Skeletal muscle tissue (tissue), 4 donors: Measurements from ENCODE around the gene PRM3. TPM values are rescaled to one million over a fixed set of nuclear protein-coding genes. Genes with fewer than 3 reads are reported as not detected.

Experiments
- H3K27ac ChIP-seq: one replicate; pipeline ENCODE4 v1.7.0; 2013; ENCODE audit warnings: mild to moderate bottlenecking, low read depth, low read length, inconsistent platforms
- H3K27me3 ChIP-seq, 3 donors: one replicate each; pipeline ENCODE4 v1.7.0; 2013; ENCODE audit warnings: low read length in 3 of 3; ENCODE audit not compliant: control insufficient read depth in 3 of 3, insufficient read depth in 3 of 3
- H3K36me3 ChIP-seq, 3 donors: one replicate each; pipeline ENCODE4 v1.7.0; 2013; ENCODE audit warnings: low read length in 3 of 3; ENCODE audit not compliant: control insufficient read depth in 3 of 3, insufficient read depth in 3 of 3
- H3K4me1 ChIP-seq, 3 donors: one replicate each; pipeline ENCODE4 v1.7.0; 2013; ENCODE audit warnings: low read length in 3 of 3, mild to moderate bottlenecking in 3 of 3; ENCODE audit not compliant: control insufficient read depth in 3 of 3, insufficient read depth in 3 of 3
- H3K4me3 ChIP-seq, 3 donors: one replicate each; pipeline ENCODE4 v1.7.0; 2013; ENCODE audit warnings: low read length in 3 of 3
- H3K9ac ChIP-seq, 3 donors: one replicate each; pipeline ENCODE4 v1.7.0; 2013; ENCODE audit warnings: low read length in 3 of 3, mild to moderate bottlenecking in 3 of 3, moderate library complexity in 2 of 3, low read depth in 1 of 3
- H3K9me3 ChIP-seq, 3 donors: one replicate each; pipeline ENCODE4 v1.7.0; 2013; ENCODE audit warnings: low read length in 3 of 3; ENCODE audit not compliant: control insufficient read depth in 3 of 3
- total RNA-seq: library from RNA; depleted of rRNA; stranded (reverse); fragments of >200 nt; gene quantifications from one replicate; pipeline ENCODE4 v1.2.3, GENCODE V29; 2014
- donor health status: Osteomylitis.

The PRM3 gene, protein sequence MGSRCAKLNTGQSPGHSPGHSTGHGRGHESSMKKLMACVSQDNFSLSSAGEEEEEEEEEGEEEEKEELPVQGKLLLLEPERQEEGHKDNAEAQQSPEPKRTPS
- not detected for total RNA-seq

DNA sequence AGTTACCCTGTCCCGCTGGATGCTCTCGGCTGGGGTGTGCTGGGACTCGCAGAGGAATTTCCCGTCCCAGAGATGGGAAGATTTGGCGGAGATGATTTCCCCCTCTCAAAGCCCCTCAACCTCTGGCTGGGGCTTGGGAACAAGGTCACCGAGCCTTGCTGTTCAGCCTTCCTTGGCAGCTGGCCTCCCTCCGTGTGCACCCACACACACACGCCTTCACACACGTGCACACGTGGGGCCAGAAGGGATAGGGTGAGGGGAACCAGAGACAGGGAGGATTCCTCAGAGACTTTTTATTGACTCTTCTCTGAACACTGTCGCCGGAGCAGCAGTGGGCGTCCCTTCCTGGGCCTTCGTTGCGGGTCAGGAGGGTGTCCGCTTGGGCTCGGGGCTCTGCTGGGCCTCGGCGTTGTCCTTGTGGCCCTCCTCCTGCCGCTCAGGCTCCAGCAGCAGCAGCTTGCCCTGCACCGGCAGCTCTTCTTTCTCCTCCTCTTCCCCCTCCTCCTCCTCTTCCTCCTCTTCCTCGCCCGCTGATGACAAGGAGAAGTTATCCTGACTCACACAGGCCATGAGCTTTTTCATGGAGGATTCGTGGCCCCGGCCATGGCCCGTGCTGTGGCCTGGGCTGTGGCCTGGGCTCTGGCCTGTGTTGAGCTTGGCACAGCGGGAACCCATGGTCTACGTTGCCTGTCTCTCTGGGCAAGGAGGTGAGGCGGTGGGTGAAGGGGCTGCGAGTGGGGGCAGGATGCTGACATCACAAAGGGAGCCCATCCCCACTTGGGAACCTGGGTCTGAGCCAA is at the start of gene PRM3:
TSS of gene PRM3 (minus strand) at position 709 of the 800 bp plus-strand sequence. CDS start at position 675, 34 bp downstream.
- no peaks in the 10 kb centered on the region for H3K9me3 ChIP-seq
- no peaks in the 10 kb centered on the region for H3K4me1 ChIP-seq
- H3K4me3 ChIP-seq: no peak within 1 kb of the TSS
- H3K27ac ChIP-seq: no peak within 1 kb of the TSS
- H3K27me3 ChIP-seq: peaks cover 0 to 5% (median 0%) of the 10 kb centered on the region in 3 donors
- no peak within 1 kb of the TSS for H3K9ac ChIP-seq
- H3K36me3 ChIP-seq: no peaks in the 10 kb centered on the region

DNA sequence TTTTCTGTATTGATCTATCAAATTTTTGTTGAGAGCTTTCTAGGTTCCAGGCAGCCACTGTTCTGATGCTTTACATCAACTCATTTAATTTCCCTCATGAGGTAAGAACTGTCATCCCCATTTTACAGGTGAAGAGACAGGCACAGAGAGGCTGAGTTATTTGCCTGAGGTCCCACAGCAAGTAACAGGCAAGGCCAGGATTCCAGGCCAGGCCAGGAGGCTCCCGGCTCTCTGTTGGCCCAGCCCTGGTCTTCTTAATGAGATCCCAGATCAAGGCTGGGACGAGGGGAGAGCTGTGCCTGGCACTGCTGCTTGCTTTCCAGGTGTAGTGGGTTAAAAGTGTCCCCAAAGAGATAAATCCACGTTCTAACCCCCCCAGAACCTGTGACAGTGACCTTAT is 49.4 kb upstream of the PRM3 start:
- Histone ChIP-seq H3K27me3 (no peaks in the 10 kb centered on the region), H3K4me3 (no peak overlapping the region), H3K4me1 (peaks cover 4 to 11% (median 10%) of the 10 kb centered on the region in 3 donors), H3K36me3 (no peaks in the 10 kb centered on the region), H3K27ac (no peak overlapping the region), H3K9me3 (no peaks in the 10 kb centered on the region), H3K9ac (no peak overlapping the region)

DNA sequence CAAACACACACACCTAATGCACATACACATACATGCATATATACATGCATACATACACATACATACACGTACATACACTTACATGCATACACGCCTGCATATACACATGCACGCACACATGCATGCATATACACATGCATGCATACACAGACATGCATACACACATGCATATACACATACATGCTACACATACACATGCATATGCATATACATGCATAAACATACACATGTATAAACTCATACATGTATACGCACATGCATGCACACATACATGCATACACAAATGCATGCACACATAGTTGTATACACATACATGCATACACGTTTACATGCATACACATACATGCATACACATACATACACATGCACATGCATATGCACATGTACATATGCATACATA is 48.2 kb upstream of the PRM3 start:
- H3K9ac ChIP-seq: no peak overlapping the region
- H3K36me3 ChIP-seq: no peaks in the 10 kb centered on the region
- no peaks in the 10 kb centered on the region for H3K9me3 ChIP-seq
- H3K4me1 ChIP-seq: peaks cover 4 to 11% (median 7%) of the 10 kb centered on the region in 3 donors
- H3K27me3 ChIP-seq: peaks cover 0 to under 1% (median 0%) of the 10 kb centered on the region in 3 donors
- no peak overlapping the region for H3K27ac ChIP-seq
- no peak overlapping the region for H3K4me3 ChIP-seq

DNA sequence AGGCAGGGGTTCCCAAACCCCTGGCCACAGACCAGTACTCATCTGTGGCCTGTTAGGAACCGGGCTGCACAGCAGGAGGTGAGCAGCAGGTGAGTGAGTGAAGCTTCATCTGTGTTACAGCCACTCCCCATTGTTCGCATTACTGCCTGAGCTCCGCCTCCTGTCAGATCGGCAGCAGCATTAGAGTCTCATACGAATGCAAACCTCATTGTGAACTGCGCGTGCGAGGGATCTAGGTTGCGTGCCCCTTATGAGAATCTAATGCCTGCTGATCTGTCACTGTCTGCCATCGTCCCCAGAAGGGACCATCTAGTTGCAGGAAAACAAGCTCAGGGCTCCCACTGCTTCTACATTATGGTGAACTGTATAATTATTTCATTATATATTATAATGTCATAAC is 46.7 kb upstream of the PRM3 start:
- H3K9ac ChIP-seq: no peak overlapping the region
- H3K27me3 ChIP-seq: peaks cover 0 to 7% (median 0%) of the 10 kb centered on the region in 3 donors
- no peaks in the 10 kb centered on the region for H3K9me3 ChIP-seq

DNA sequence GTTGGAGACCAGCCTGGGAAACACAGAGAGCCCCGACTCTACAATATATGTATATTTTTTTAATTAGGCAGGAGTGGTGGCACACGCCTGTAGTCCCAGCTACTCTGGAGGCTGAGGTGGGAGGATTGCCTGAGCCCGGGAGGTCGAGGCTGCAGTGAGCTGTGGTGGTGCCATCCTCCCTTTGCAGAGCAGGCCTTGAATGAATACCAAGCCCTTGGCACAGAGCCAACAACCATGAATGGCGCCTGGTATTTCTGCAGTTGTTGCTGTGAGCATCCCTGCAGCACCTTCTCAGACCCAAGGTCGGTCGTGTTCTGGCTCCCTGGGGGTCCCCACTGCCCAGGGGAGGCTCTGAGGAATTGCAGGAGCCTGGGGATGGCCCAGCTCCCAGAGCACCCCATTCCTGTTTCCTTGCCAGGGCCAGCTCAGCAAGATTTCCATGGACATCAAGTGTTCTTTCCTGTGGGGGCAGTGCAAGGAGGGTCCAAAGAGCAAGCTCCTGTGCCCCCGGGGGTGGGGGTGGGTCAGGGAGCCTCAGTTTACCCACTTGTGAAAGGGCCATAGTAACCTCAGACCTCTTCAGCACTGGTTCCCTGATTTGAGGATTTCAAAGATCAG is 46.2 kb upstream of the PRM3 start:
- Histone ChIP-seq H3K36me3 (no peaks in the 10 kb centered on the region), H3K4me3 (no peak overlapping the region), H3K27me3 (peaks cover 0 to 7% (median 0%) of the 10 kb centered on the region in 3 donors), H3K9ac (no peak overlapping the region), H3K27ac (no peak overlapping the region), H3K4me1 (no peaks in the 10 kb centered on the region), H3K9me3 (no peaks in the 10 kb centered on the region)

More for the DNA sequence above, 46.7 kb upstream of the PRM3 start:
- Histone ChIP-seq H3K4me3 (no peak overlapping the region), H3K4me1 (no peaks in the 10 kb centered on the region), H3K36me3 (no peaks in the 10 kb centered on the region), H3K27ac (no peak overlapping the region)

DNA sequence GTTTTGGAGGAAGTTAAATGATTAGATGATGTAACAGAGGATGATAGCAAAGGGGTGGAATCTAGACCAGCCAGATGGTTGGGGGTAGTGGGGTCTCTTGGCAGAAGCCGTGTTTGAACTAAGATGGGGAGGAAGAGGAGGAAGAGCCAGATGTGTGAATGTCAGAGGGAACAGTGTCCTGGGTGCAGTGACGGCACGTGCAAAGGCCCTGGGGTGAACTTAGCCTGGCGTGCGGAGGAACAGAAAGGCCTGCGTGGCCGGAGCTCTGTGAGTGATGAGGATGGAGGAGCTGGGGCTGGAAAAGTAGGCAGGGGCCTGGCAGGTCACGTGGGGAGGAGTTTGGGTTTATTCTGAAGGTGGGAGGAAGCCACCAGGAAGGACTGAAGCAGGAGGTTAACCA is 45.4 kb upstream of the PRM3 start:
- Histone ChIP-seq H3K27ac (no peak overlapping the region), H3K9ac (no peak overlapping the region), H3K27me3 (peaks cover 0 to 7% (median 0%) of the 10 kb centered on the region in 3 donors), H3K4me1 (no peaks in the 10 kb centered on the region), H3K36me3 (no peaks in the 10 kb centered on the region), H3K9me3 (no peaks in the 10 kb centered on the region), H3K4me3 (no peak overlapping the region)

DNA sequence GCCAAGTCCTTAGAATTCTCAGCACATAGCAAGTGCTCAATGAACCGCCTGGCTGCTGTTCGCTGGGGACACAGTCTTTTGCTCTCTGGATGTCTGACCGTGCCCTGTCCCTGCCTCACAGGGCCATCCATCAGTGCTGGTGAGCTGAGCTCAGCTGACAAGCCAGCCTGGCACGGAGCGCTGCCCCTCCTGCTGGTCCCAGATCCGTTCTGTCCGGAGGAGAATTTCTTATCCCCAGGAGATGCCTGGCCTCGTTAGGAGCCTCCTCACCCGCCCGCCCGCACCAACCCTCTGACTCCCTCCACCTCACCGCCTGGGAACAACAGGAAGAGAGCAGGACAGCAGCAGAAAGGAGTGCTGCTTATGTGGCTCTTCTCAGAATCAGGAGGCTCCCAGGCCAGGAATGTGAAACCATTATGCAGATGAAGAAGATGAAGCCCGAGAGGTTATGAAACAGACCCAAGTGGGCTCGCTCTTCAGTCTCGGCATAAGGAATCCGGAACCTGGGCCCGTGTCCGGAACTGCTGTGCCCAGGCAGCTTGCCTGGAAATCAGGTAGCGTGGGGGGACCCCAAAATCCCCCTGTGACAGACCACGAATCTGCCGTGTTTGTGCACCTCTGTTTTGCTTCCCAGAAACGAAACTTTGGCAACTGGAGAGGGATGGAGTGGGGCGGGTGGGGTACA is 43.0 kb upstream of the PRM3 start:
- Histone ChIP-seq H3K36me3 (no peaks in the 10 kb centered on the region), H3K27me3 (peaks cover 0 to 7% (median 0%) of the 10 kb centered on the region in 3 donors), H3K27ac (no peak overlapping the region), H3K9me3 (no peaks in the 10 kb centered on the region), H3K4me1 (peaks cover 0 to 3% (median 0%) of the 10 kb centered on the region in 3 donors), H3K4me3 (no peak overlapping the region), H3K9ac (no peak overlapping the region)

DNA sequence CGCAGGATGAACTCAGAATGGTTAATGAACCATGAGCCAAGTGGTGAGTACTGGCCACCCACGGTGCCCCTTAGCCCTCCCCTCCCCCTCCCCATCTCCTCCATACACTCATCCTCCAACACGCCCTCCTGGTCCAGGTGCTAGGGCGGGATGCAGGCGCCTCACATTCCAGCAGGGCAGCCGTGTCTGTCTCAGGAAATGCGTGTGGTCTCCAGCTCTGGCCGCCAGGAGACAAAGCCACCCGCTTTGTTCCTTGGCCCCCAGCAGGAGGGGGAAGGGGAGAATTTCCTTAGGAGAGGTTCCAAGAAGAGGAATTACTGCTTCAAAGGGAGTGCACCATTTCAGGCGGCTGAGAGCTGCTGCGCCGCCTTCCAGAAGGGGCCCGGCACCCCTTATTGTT is 42.1 kb upstream of the PRM3 start:
- Histone ChIP-seq H3K9me3 (no peaks in the 10 kb centered on the region), H3K4me3 (no peak overlapping the region), H3K4me1 (peaks cover 0 to 3% (median 0%) of the 10 kb centered on the region in 3 donors), H3K27me3 (peaks cover 0 to 7% (median 0%) of the 10 kb centered on the region in 3 donors), H3K36me3 (no peaks in the 10 kb centered on the region), H3K9ac (no peak overlapping the region), H3K27ac (no peak overlapping the region)

DNA sequence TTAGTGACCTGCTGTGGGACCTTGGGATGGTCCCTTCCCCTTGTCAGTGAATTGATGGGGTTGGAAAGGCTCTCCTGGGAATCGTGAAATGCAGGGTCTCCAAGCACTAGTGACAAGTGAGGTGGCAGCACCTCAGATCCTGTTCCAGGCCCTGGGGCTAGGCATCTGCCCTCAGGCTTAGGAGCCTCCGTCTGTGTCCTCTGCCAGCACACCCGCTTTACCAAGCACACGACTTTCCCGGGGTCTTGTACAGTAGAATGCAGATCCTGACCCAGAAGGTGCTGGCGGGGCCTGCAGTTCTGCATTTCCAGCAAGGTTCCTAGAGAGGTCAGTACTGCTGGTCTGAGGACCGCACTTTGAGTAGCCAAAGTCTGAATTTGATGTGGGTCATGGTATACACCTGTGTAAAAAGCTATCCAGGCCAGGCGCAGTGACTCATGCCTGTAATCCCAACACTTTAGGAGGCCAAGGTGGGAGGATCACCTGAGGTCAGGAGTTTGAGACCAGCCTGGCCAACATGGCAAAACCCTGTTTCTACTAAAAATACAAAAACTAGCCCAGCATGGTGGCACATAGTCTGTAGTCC is 41.0 kb upstream of the PRM3 start:
- Histone ChIP-seq H3K4me1 (peaks cover 0 to 5% (median 0%) of the 10 kb centered on the region in 3 donors), H3K27me3 (peaks cover 0 to 7% (median 0%) of the 10 kb centered on the region in 3 donors), H3K9me3 (no peaks in the 10 kb centered on the region), H3K9ac (no peak overlapping the region), H3K27ac (no peak overlapping the region), H3K36me3 (no peaks in the 10 kb centered on the region), H3K4me3 (no peak overlapping the region)
